Loucy (cell line): Measurements from ENCODE around the gene RALGPS2.

Source experiments
- EZH2phosphoT487 ChIP-seq: fragments of 200-600 bp; IDR thresholded peaks from 2 replicates; pipeline ENCODE4 v1.6.1; 2018; ENCODE audit warnings: antibody characterized with exemption, mild to moderate bottlenecking, moderate library complexity, borderline replicate concordance
- TF ChIP-seq, protein P1 (sequence below): fragments of 200-600 bp; sonication (generic); conservative IDR thresholded peaks from 2 replicates; pipeline ENCODE4 v1.5.1; 2014; ENCODE audit warnings: mild to moderate bottlenecking, antibody characterized with exemption, low read length

DNA sequence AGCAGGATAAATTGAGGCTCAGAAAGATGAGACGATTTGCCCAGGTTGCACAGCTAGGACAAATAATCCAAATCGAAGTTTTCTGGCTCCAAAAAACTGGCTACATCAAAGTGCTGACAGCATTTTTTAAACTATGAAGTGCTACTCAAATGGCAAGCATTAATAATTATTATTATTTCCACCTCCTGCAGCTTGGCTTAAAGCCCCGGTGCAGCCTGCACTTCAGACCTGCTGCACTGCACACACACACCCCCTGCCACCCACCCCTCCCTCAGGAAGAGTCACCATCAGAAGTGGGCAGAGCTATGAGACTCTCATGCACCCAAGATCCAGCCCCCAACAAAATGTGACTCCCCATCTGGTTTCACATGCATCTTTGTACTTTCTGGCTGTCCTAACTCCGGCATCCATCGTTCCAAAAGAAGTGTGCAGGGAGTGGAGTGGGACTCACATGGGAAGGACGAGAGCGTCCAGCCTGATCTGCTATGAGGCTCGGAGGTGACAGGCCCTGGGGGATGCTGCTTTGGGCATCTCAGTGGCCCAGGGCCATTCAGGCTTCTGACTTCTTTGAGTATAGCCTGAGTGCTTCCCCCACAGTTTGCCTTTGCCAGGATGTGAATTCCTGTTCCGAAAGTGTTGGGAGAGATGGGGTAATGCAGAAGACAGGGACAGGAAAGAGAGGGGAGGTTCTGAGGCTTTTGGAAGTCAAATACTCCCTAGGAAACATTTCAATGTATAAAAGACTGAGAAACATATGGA, 235.6 kb downstream of the RALGPS2 start:
- TF ChIP-seq, protein P1, sequence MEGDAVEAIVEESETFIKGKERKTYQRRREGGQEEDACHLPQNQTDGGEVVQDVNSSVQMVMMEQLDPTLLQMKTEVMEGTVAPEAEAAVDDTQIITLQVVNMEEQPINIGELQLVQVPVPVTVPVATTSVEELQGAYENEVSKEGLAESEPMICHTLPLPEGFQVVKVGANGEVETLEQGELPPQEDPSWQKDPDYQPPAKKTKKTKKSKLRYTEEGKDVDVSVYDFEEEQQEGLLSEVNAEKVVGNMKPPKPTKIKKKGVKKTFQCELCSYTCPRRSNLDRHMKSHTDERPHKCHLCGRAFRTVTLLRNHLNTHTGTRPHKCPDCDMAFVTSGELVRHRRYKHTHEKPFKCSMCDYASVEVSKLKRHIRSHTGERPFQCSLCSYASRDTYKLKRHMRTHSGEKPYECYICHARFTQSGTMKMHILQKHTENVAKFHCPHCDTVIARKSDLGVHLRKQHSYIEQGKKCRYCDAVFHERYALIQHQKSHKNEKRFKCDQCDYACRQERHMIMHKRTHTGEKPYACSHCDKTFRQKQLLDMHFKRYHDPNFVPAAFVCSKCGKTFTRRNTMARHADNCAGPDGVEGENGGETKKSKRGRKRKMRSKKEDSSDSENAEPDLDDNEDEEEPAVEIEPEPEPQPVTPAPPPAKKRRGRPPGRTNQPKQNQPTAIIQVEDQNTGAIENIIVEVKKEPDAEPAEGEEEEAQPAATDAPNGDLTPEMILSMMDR, result no peak
- TF ChIP-seq EZH2phosphoT487, result no peak
